ENCODE results near the gene ADAMTS2.

The ADAMTS2 gene

GRCh38 chr5:179269781-179270543 is 75.3 kb downstream of the ADAMTS2 start:
- no peaks in the 10 kb centered on the region for H3K27me3 ChIP-seq (ENCODE audit: insufficient read depth, low read length)
- H3K4me1 ChIP-seq (ENCODE audit: insufficient read depth, low read length, severe bottlenecking), result no peaks in the 10 kb centered on the region
- TF ChIP-seq EZH2 (IDR thresholded peaks at IDR 0.05; ENCODE audit: borderline replicate concordance, low read length) (no peak), CTCF (IDR thresholded peaks at IDR 0.05; ENCODE audit: low read length) (no peak)
- no peak overlapping the region for H3K4me3 ChIP-seq (ENCODE audit: low read depth, low read length, poor library complexity, severe bottlenecking)
- H3F3A ChIP-seq (ENCODE audit: insufficient read depth, low read length), result no peaks in the 10 kb centered on the region
- no peak overlapping the region for H3K9ac ChIP-seq (ENCODE audit: low read length)
- no peaks in the 10 kb centered on the region for H3K36me3 ChIP-seq (ENCODE audit: insufficient read depth, low read length)
- no peaks in the 10 kb centered on the region for H3K9me3 ChIP-seq (ENCODE audit: low read length)
- no peaks in the 10 kb centered on the region for H3K79me2 ChIP-seq (ENCODE audit: insufficient read depth, low read length)
- no peaks in the 10 kb centered on the region for H4K20me1 ChIP-seq (ENCODE audit: insufficient read depth, low read length)
- H3K4me2 ChIP-seq (ENCODE audit: low read length), result no peak overlapping the region
- H3K9me2 ChIP-seq (ENCODE audit: low read depth, low read length), result no peaks in the 10 kb centered on the region
- no peak overlapping the region for H2AFZ ChIP-seq (ENCODE audit: low read length)
- H3K27ac ChIP-seq (ENCODE audit: low read depth, low read length, poor library complexity, severe bottlenecking), result no peak overlapping the region

- Histone ChIP-seq H3K9me3 (ENCODE audit: low read length) (no peaks in the 10 kb centered on the region), H3K27me3 (ENCODE audit: insufficient read depth, low read length) (no peaks in the 10 kb centered on the region), H3K27ac (ENCODE audit: low read depth, low read length, poor library complexity, severe bottlenecking) (no peak overlapping the region), H3K79me2 (ENCODE audit: insufficient read depth, low read length) (no peaks in the 10 kb centered on the region), H3K9me2 (ENCODE audit: low read depth, low read length) (no peaks in the 10 kb centered on the region), H3F3A (ENCODE audit: insufficient read depth, low read length) (no peaks in the 10 kb centered on the region), H3K9ac (ENCODE audit: low read length) (no peak overlapping the region), H3K36me3 (ENCODE audit: insufficient read depth, low read length) (no peaks in the 10 kb centered on the region), H2AFZ (ENCODE audit: low read length) (no peak overlapping the region), H3K4me2 (ENCODE audit: low read length) (no peak overlapping the region), H4K20me1 (ENCODE audit: insufficient read depth, low read length) (no peaks in the 10 kb centered on the region), H3K4me3 (ENCODE audit: low read depth, low read length, poor library complexity, severe bottlenecking) (no peak overlapping the region), H3K4me1 (ENCODE audit: insufficient read depth, low read length, severe bottlenecking) (no peaks in the 10 kb centered on the region)
- no peak for TF ChIP-seq CTCF (IDR thresholded peaks at IDR 0.05; ENCODE audit: low read length)
- no peak for TF ChIP-seq EZH2 (IDR thresholded peaks at IDR 0.05; ENCODE audit: borderline replicate concordance, low read length)
Measured at GRCh38 chr5:179268966-179269693, 76.1 kb downstream of the ADAMTS2 start.

GRCh38 chr5:179268399-179268952 is 76.8 kb downstream of the ADAMTS2 start:
- no peaks in the 10 kb centered on the region for H3K36me3 ChIP-seq (ENCODE audit: insufficient read depth, low read length)
- no peak for TF ChIP-seq EZH2 (IDR thresholded peaks at IDR 0.05; ENCODE audit: borderline replicate concordance, low read length)
- TF ChIP-seq CTCF (IDR thresholded peaks at IDR 0.05; ENCODE audit: low read length), result no peak
- H3K79me2 ChIP-seq (ENCODE audit: insufficient read depth, low read length), result no peaks in the 10 kb centered on the region
- H3K4me1 ChIP-seq (ENCODE audit: insufficient read depth, low read length, severe bottlenecking), result no peaks in the 10 kb centered on the region
- no peak overlapping the region for H3K4me3 ChIP-seq (ENCODE audit: low read depth, low read length, poor library complexity, severe bottlenecking)
- no peaks in the 10 kb centered on the region for H3K9me3 ChIP-seq (ENCODE audit: low read length)
- H3K4me2 ChIP-seq (ENCODE audit: low read length), result no peak overlapping the region
- H3K9me2 ChIP-seq (ENCODE audit: low read depth, low read length), result no peaks in the 10 kb centered on the region
- no peak overlapping the region for H3K27ac ChIP-seq (ENCODE audit: low read depth, low read length, poor library complexity, severe bottlenecking)
- no peak overlapping the region for H3K9ac ChIP-seq (ENCODE audit: low read length)
- H3F3A ChIP-seq (ENCODE audit: insufficient read depth, low read length), result no peaks in the 10 kb centered on the region
- no peaks in the 10 kb centered on the region for H3K27me3 ChIP-seq (ENCODE audit: insufficient read depth, low read length)
- no peaks in the 10 kb centered on the region for H4K20me1 ChIP-seq (ENCODE audit: insufficient read depth, low read length)
- H2AFZ ChIP-seq (ENCODE audit: low read length), result no peak overlapping the region

All from OCI-LY1 (cell line).